ENCODE measurements around the gene SLC47A2. TPM values are rescaled to one million over a fixed set of nuclear protein-coding genes. Genes with fewer than 3 reads are reported as not detected.

The SLC47A2 gene
- polyA plus RNA-seq, 1 donor from 2014 or later: not detected

DNA sequence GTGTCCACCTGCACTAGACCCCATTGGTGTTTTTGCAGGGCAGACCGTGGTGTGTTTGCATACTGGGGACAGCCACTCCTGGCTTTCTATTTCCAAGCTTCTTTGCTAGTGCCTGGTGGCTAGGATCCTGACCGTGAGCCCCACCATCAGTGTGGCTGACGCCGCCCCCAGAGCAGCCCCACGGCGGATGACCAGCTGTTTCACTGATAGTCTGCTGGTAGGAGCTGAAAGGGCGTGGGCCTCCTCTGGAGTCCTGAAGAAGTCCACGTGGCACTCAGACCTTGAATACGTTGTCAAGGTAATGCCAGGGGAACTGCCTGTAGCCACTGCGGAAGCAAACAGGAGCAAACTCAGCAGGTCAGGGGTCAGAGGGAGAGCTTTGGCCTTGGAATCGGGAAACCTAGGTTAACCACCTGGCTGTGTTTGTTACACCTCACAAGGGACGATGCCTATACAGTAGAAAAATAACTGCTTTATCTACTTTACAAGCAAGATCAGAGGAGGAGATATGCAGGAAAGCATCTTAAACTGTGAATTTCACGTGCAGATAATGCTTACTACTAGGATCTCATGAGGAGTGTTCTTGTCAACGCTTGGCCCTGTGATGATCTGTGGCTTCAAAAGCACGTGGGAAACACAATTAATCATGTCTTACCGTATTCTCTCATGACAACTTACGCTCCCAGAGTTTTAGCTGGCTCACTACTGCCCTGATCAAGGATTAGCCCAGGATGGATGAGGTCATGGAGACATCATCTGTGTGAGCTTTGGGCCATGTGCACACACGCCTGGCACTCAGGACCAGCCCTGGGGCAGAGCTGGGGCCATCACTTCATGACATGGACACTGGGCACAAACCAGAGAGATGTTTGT, 37.6 kb downstream of the SLC47A2 start:
- Histone ChIP-seq H3K27me3 (ENCODE audit: insufficient read depth, low read depth, low read length) (no peaks in the 10 kb centered on the region), H3K9me3 (ENCODE audit: low read length) (no peaks in the 10 kb centered on the region), H4K20me1 (ENCODE audit: insufficient read depth) (no peaks in the 10 kb centered on the region), H3K4me2 (ENCODE audit: low read length) (no peak overlapping the region), H3K79me2 (replicated peaks; ENCODE audit: insufficient read depth, low read length) (no peaks in the 10 kb centered on the region), H3K9ac (ENCODE audit: low read length) (no peak overlapping the region), H3K27ac (ENCODE audit: low read length) (no peak overlapping the region), H3K36me3 (ENCODE audit: insufficient read depth, low read length) (peaks cover 5% of the 10 kb centered on the region), H3K4me3 (ENCODE audit: low read length) (no peak overlapping the region), H3K9me2 (ENCODE audit: insufficient read depth, low read length) (no peaks in the 10 kb centered on the region), H2AFZ (ENCODE audit: low read depth, low read length) (no peak overlapping the region), H3F3A (ENCODE audit: insufficient read depth, low read length, poor library complexity, severe bottlenecking) (no peaks in the 10 kb centered on the region)
- TF ChIP-seq MXI1 (conservative IDR thresholded peaks at IDR 0.05; ENCODE audit: poor library complexity, severe bottlenecking): no peak
- TF ChIP-seq TAF1 (IDR thresholded peaks at IDR 0.05; ENCODE audit: low read depth): no peak
- no peak for TF ChIP-seq RAD21 (conservative IDR thresholded peaks at IDR 0.05)
- no peak for TF ChIP-seq POLR2AphosphoS5 (IDR thresholded peaks at IDR 0.05)
- TF ChIP-seq, protein P1, sequence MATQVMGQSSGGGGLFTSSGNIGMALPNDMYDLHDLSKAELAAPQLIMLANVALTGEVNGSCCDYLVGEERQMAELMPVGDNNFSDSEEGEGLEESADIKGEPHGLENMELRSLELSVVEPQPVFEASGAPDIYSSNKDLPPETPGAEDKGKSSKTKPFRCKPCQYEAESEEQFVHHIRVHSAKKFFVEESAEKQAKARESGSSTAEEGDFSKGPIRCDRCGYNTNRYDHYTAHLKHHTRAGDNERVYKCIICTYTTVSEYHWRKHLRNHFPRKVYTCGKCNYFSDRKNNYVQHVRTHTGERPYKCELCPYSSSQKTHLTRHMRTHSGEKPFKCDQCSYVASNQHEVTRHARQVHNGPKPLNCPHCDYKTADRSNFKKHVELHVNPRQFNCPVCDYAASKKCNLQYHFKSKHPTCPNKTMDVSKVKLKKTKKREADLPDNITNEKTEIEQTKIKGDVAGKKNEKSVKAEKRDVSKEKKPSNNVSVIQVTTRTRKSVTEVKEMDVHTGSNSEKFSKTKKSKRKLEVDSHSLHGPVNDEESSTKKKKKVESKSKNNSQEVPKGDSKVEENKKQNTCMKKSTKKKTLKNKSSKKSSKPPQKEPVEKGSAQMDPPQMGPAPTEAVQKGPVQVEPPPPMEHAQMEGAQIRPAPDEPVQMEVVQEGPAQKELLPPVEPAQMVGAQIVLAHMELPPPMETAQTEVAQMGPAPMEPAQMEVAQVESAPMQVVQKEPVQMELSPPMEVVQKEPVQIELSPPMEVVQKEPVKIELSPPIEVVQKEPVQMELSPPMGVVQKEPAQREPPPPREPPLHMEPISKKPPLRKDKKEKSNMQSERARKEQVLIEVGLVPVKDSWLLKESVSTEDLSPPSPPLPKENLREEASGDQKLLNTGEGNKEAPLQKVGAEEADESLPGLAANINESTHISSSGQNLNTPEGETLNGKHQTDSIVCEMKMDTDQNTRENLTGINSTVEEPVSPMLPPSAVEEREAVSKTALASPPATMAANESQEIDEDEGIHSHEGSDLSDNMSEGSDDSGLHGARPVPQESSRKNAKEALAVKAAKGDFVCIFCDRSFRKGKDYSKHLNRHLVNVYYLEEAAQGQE (IDR thresholded peaks at IDR 0.05; ENCODE audit: borderline replicate concordance): no peak
- no peak for TF ChIP-seq EP300 (conservative IDR thresholded peaks at IDR 0.05; ENCODE audit: poor library complexity, severe bottlenecking)
- TF ChIP-seq, protein P2, sequence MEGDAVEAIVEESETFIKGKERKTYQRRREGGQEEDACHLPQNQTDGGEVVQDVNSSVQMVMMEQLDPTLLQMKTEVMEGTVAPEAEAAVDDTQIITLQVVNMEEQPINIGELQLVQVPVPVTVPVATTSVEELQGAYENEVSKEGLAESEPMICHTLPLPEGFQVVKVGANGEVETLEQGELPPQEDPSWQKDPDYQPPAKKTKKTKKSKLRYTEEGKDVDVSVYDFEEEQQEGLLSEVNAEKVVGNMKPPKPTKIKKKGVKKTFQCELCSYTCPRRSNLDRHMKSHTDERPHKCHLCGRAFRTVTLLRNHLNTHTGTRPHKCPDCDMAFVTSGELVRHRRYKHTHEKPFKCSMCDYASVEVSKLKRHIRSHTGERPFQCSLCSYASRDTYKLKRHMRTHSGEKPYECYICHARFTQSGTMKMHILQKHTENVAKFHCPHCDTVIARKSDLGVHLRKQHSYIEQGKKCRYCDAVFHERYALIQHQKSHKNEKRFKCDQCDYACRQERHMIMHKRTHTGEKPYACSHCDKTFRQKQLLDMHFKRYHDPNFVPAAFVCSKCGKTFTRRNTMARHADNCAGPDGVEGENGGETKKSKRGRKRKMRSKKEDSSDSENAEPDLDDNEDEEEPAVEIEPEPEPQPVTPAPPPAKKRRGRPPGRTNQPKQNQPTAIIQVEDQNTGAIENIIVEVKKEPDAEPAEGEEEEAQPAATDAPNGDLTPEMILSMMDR (IDR thresholded peaks at IDR 0.05; ENCODE audit: poor library complexity, severe bottlenecking): no peak
- no peak for TF ChIP-seq EZH2 (IDR thresholded peaks at IDR 0.05; ENCODE audit: borderline replicate concordance, insufficient read depth, low read length, poor library complexity, severe bottlenecking)
- no peak for TF ChIP-seq SMC3 (conservative IDR thresholded peaks at IDR 0.05; ENCODE audit: poor library complexity)

DNA sequence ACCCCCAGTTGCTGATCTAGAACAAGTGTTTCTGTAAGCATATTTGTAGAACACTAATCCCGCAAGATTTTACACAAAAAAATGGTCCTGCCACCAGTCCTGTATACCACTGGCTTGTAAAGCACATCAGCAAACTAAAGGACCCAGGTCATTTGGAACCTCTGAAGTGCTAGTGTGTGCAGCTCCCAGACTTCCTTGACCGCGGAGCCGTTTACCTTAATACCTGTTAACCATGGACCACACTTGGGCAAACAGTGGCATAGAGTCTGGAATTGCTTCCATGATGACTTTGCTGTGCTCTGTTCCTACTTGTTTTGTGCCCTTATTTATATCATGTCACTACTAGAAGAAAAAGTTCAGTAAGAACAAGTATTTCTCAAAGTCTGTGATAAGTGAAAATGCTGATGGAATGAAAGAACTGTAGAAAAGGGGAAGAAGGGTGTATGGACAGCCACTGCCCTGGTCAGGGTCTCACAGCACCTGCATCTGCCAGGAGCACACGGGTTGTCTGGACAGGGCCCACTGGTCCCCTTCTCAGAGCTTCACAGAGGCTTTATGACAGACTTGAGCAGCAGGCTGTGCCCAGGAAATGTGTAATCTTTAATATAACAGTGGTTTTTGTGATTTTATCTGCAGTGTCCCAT, 38.5 kb downstream of the SLC47A2 start:
- Histone ChIP-seq H3K4me2 (ENCODE audit: low read length) (no peak overlapping the region), H3K9ac (ENCODE audit: low read length) (no peak overlapping the region), H3K36me3 (ENCODE audit: insufficient read depth, low read length) (peaks cover 5% of the 10 kb centered on the region), H3K27ac (ENCODE audit: low read length) (no peak overlapping the region), H3K4me3 (ENCODE audit: low read length) (no peak overlapping the region), H3K27me3 (ENCODE audit: insufficient read depth, low read depth, low read length) (no peaks in the 10 kb centered on the region), H2AFZ (ENCODE audit: low read depth, low read length) (no peak overlapping the region), H3K9me3 (ENCODE audit: low read length) (no peaks in the 10 kb centered on the region), H4K20me1 (ENCODE audit: insufficient read depth) (no peaks in the 10 kb centered on the region), H3F3A (ENCODE audit: insufficient read depth, low read length, poor library complexity, severe bottlenecking) (no peaks in the 10 kb centered on the region), H3K9me2 (ENCODE audit: insufficient read depth, low read length) (no peaks in the 10 kb centered on the region), H3K79me2 (replicated peaks; ENCODE audit: insufficient read depth, low read length) (no peaks in the 10 kb centered on the region)
- TF ChIP-seq, protein P2 (IDR thresholded peaks at IDR 0.05; ENCODE audit: poor library complexity, severe bottlenecking): no peak
- TF ChIP-seq MXI1 (conservative IDR thresholded peaks at IDR 0.05; ENCODE audit: poor library complexity, severe bottlenecking) (no peak), RAD21 (conservative IDR thresholded peaks at IDR 0.05) (no peak)
